Activated gamma-delta T cell treated with Interleukin-2 at 50 U/mL for 16 hours (primary cell): ENCODE data around the gene KATNA1.
"Not testable (repeated sequence)": the region's sequence is repeated elsewhere in the genome, so short reads cannot be mapped to it uniquely, and the experiment has no call there.

Experiments
- DNase-seq: peaks from one replicate; pipeline ENCODE4 v3.0.0-alpha.2; 2020

KATNA1 gene

GRCh38 chr6:149648148-149649145, at the start of gene KATNA1:
KATNA1 (minus strand) TSS chr6:149648714; CDS start chr6:149638547, 10,167 bp downstream.
- peak; percentile 80 for DNase-seq

GRCh38 chr6:149698175-149698574, 49.7 kb upstream of the KATNA1 start:
- DNase-seq = no peak

GRCh38 chr6:149696901-149697300, 48.4 kb upstream of the KATNA1 start:
- no peak for DNase-seq

- no peak for DNase-seq
These were observed 46.4 kb upstream of the KATNA1 start for GRCh38 chr6:149694921-149695320.

GRCh38 chr6:149691201-149691600, 42.7 kb upstream of the KATNA1 start:
- DNase-seq = no peak

GRCh38 chr6:149686230-149686629, 37.7 kb upstream of the KATNA1 start:
- DNase-seq = no peak

GRCh38 chr6:149683256-149683859, 34.8 kb upstream of the KATNA1 start:
- DNase-seq = no peak

- not testable (repeated sequence) for DNase-seq
These were observed 33.3 kb upstream of the KATNA1 start for GRCh38 chr6:149681845-149682244.

- no peak for DNase-seq
These were observed 32.7 kb upstream of the KATNA1 start for GRCh38 chr6:149681209-149681608.

- DNase-seq = no peak
These were observed 32.0 kb upstream of the KATNA1 start for GRCh38 chr6:149680503-149680902.

GRCh38 chr6:149672265-149672664, 23.8 kb upstream of the KATNA1 start:
- DNase-seq = not testable (repeated sequence)

- DNase-seq = no peak
These were observed 11.5 kb upstream of the KATNA1 start for GRCh38 chr6:149660028-149660427.

GRCh38 chr6:149657441-149657840, 8.9 kb upstream of the KATNA1 start:
- no peak for DNase-seq

- DNase-seq = no peak
These were observed 2.5 kb upstream of the KATNA1 start for GRCh38 chr6:149651056-149651455.

- no peak for DNase-seq
These were observed 1.9 kb downstream of the KATNA1 start for GRCh38 chr6:149646599-149646998.

- no peak for DNase-seq
These were observed 5.5 kb downstream of the KATNA1 start for GRCh38 chr6:149642829-149643580.

GRCh38 chr6:149636124-149636523, 12.4 kb downstream of the KATNA1 start:
- no peak for DNase-seq

- no peak for DNase-seq
These were observed 14.2 kb downstream of the KATNA1 start for GRCh38 chr6:149634315-149634714.

- no peak for DNase-seq
These were observed 19.5 kb downstream of the KATNA1 start for GRCh38 chr6:149628875-149629510.

GRCh38 chr6:149627672-149628071, 20.8 kb downstream of the KATNA1 start:
- DNase-seq = no peak

- DNase-seq = no peak
These were observed 32.7 kb downstream of the KATNA1 start for GRCh38 chr6:149615805-149616204.

- DNase-seq = no peak
These were observed 34.2 kb downstream of the KATNA1 start for GRCh38 chr6:149614337-149614736.
